HFF-Myc (cell line): ENCODE measurements around the gene KRTAP12-1.

Experiments used
- DNase-seq: peaks from one replicate; pipeline ENCODE4 v3.0.0-alpha.2; 2011; ENCODE audit warnings: low read depth; ENCODE audit errors: extremely low read depth
- H3K4me3 ChIP-seq: replicated peaks from 2 replicates; pipeline ENCODE4 v1.5.1; 2011; ENCODE audit warnings: low read depth, mild to moderate bottlenecking, control low read depth, low read length
- TF ChIP-seq, protein P1 (sequence below): IDR thresholded peaks from 2 replicates; pipeline ENCODE4 v1.5.1; 2012; ENCODE audit warnings: mild to moderate bottlenecking, low read depth, low read length, control low read depth; ENCODE audit errors: missing control alignments

Gene KRTAP12-1

DNA sequence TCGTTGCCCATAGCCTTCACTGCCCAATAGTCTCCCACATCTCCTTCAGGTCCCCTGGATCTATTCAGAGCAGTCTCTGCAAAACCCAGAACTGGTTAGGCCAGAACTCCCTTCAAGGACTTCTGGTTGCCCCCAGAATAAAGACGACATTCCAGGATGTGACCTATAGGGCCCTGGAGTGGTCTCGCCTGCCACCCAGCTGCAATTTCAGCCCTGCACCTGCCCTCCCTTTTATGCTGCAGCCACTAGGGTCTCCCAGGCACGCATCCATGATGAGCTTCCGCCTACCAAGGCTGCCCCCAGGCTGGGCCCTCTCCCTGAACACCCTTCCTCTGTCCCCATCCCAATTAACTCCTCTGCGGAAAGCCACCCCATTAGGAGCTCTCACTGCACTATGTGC, 36.6 kb upstream of the KRTAP12-1 start:
- DNase-seq = no peak
- H3K4me3 ChIP-seq = no peak overlapping the region
- TF ChIP-seq, protein P1, sequence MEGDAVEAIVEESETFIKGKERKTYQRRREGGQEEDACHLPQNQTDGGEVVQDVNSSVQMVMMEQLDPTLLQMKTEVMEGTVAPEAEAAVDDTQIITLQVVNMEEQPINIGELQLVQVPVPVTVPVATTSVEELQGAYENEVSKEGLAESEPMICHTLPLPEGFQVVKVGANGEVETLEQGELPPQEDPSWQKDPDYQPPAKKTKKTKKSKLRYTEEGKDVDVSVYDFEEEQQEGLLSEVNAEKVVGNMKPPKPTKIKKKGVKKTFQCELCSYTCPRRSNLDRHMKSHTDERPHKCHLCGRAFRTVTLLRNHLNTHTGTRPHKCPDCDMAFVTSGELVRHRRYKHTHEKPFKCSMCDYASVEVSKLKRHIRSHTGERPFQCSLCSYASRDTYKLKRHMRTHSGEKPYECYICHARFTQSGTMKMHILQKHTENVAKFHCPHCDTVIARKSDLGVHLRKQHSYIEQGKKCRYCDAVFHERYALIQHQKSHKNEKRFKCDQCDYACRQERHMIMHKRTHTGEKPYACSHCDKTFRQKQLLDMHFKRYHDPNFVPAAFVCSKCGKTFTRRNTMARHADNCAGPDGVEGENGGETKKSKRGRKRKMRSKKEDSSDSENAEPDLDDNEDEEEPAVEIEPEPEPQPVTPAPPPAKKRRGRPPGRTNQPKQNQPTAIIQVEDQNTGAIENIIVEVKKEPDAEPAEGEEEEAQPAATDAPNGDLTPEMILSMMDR = no peak

DNA sequence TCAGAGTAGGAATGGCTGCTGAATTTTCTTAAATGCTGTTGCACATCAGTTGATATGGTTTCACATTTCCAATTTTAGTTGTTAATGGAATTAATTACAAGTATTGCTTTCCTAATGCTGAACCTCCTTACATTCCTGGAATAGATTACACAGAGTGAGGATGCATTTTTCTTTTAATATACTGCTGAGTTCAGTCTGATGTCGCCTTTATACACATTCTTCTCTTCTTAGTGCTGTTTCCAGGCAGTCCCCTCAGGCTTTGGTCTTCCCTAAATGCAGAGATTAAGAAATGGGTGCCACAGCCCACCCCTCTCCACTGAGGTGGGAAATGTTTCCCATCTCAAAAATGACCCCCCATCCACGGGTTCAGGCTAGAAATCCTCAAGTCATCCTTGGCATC, 36.1 kb upstream of the KRTAP12-1 start:
- DNase-seq = no peak
- TF ChIP-seq, protein P1 = no peak
- H3K4me3 ChIP-seq = no peak overlapping the region

DNA sequence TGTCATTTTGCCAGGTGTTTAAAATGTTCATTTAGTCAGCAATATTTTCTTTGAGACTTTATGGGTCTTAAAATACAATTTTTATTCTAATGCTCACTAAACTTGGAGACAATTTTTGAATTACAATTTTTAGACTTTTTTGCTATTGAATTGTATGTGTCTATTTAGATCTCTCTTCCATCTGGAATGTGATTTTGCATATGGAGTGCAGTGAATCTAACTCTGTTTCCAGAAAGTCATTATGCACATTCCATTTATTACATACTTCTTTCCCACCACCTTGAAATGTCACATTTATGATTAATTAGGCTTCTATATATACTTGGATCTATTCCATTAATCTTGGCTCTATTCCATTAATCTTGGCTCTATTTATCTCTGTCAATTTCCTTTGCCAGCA, 35.0 kb upstream of the KRTAP12-1 start:
- TF ChIP-seq, protein P1 = no peak
- H3K4me3 ChIP-seq = no peak overlapping the region
- DNase-seq = no peak

DNA sequence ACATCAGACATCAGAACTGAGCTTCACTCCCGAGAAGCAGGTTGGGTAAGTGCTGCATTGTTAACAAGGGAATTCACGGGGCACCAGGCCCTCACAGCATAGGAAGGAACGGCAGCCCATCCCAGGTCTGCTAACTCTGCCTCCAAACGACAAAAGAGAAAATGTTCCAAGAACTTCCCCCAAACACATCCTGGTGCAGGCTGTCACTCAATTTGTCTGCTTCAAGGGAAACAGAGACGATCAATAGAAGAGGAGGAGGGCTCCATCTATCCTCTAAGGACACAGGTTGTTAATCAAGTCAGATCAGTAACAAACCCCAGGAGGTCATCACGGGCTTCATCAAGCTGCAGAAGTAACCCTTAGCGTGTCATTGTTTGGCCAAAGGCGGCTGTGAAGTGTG, 32.9 kb upstream of the KRTAP12-1 start:
- TF ChIP-seq, protein P1 = no peak
- no peak for DNase-seq
- no peak overlapping the region for H3K4me3 ChIP-seq

DNA sequence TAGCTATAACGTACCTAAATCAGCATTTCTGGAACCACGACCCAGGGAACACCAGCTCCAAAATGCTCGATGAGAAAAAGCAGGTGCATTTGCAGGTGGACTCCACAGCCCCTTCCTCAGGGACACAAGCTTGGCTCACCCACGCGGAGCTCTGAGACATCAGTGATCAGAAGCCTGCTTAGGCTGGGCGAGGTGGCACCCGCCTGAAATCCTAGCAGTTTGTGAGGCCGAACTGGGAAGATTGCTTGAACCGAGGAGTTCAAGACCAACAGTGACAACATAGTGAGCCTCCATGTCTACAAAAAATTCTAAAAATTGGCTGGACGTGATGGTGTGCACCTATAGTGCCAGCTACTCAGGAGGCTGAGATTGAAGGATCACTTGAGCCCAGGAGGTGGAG, 31.9 kb upstream of the KRTAP12-1 start:
- no peak for DNase-seq
- H3K4me3 ChIP-seq = no peak overlapping the region
- TF ChIP-seq, protein P1 = no peak

DNA sequence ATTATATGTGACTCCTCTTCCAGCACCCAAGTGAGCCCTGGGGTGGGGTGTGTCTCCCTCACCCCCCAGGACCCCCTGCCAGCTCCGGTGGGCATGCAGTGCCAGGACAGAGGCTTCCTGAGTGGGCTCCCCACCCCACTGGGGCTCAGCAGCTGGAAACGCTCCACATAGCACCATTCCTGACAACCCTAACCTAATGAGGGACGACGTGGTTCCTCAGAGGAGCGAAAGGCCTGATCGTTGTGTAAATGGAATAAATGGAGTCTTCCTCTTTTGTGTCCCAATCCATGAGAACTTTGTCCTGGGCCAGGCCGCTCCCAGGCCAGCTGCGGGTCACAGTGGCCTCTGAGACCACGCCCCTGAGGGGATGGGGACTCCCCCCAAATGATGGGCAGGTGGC, 31.2 kb upstream of the KRTAP12-1 start:
- DNase-seq = no peak
- no peak overlapping the region for H3K4me3 ChIP-seq
- TF ChIP-seq, protein P1 = no peak
